ENCODE measurements around the gene BMF.
"Not testable (repeated sequence)": the region's sequence is repeated elsewhere in the genome, so short reads cannot be mapped to it uniquely, and the experiment has no call there.

GRCh38 chr15:40124333-40124732, 15.7 kb upstream of the BMF start:
- not testable (repeated sequence) for TF ChIP-seq CTCF, POLR2A (IDR thresholded peaks at IDR 0.05)

Data from thyroid gland (tissue), 4 donors.